Stimulated activated naive CD4-positive, alpha-beta T cell treated with Interleukin-2 at 50 U/mL for 16 hours (primary cell): Measurements from ENCODE around the gene MED13L.
"Not testable (repeated sequence)": the region's sequence is repeated elsewhere in the genome, so short reads cannot be mapped to it uniquely, and the experiment has no call there.

Source experiments
- DNase-seq: peaks from one replicate; lab custom pipeline; 2025; lab: John Stamatoyannopoulos, UW

The MED13L gene

GRCh38 chr12:116303066-116303465, 25.6 kb upstream of the MED13L start:
- no peak for DNase-seq

DNA sequence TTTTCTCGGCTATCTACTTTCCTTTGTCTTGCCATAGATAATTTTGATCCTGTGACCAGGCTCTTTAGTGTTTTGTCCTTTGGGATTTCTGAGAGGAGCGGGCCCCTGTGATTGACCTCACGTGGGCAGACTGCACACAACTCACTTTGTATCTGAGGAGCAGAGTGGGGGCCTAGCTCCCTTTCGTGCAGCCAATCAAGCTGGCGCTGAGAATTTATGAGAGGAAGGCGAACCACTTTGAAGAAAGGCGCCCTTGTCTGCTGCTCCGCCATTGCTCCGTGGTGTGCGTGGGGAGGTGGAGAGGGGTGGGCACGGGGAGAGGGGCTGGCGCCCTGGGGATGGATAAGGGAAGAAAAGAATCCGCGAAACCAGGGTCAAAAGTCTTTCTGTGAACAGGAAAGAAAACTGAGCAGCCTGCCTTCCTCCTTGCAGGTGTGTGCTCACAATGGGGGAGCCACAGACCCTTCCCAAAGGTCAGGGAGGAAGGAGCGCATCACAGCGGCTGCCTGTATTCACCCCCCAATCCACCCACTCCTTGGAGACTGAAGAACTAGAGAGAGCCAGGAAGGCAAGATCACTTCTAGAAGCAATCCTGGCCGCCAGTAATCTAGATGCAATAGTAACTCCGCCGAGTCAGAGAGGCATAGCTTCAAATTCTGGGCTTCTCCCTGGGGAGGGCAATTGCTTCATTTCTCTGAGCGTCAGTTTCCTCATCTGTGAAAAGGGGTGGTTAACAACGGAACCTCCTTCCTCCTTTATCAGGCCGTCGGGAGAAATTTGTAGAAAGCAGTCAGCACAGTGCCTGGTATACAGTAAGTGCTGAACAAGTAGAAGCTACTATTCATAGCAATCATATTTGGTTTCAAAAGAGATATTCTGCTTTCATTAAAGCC, 24.9 kb upstream of the MED13L start:
- DNase-seq: no peak

- DNase-seq: no peak
Observed at GRCh38 chr12:116301621-116302020, 24.1 kb upstream of the MED13L start.

DNA sequence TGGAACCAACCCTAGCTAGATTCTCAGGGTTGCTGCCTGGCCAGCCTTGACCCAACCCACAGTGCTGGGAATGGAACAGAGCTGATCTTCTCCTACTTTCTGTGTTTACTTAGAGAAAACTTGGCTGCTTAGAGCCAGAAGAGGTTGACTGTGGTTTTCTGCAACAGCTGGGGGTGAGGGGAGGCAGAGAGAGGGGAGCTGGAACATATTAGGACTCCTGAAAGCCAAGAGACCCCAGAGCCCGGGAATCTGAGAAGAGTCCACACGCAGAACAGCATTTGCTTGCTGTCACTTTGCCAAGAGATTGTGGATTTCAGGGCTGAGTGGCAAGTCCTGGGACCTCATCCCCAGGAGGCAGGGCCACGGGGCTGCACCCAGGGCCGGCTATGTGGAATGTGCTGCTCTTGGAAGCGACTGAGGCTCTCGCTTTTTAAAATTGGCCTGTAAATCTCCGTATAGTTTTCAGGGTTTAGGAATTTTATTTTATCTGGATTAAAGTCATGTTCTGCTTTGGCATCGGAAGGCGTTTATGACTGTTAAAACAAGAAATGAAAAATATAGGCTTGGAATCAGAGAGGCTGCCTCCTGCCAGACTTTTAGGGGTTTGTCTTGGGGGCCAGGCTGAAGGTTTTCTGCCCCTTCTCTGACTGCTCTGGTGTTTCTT, 22.3 kb upstream of the MED13L start:
- no peak for DNase-seq

- no peak for DNase-seq
Observed at GRCh38 chr12:116299064-116299463, 21.6 kb upstream of the MED13L start.

DNA sequence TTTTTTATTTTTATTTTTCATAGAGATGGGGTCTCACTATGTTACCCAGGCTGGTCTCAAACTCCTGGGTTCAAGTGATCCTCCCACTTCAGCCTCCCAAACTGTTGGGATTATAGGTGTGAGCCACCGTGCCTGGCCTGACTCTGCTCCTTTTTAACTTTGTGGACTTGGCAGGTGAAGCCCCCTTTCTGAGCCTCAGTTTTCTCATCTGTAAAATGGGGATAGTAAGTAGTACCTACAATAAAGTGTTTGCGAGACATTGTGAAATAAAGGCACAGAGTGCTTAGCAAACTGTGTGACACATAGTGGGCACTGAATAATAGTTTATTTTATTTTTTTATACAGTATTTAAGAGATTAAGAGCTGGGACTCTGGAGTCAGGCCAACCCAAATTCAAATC, 21.1 kb upstream of the MED13L start:
- DNase-seq: no peak

DNA sequence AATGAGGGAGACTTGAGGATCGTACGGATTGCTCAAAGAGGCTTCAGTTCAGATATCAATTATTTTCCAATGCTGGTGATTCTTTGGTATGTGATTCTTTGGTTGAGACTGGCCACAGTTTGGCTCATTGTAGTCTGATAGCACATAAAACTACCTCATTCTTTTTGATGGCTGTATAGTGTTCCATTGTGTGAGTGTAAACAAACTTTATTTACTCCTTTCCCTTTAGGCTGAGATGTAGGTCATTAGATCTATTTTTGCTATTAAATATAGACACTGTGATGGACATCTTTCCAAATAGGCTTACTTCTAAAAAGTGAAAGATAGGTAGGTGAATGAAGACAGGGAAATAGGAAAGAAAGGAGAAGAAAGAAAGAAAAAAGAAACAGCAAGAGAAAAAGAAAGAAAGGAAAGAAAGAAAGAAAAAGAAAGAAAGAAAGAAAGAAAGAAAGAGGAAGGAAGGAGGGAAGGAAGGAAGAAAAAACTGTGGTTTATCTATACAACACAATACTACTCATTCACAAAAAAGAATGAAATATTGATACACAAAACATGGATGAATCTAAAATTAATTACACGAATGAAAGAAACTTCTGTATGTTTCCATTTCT, 19.8 kb upstream of the MED13L start:
- no peak for DNase-seq

DNA sequence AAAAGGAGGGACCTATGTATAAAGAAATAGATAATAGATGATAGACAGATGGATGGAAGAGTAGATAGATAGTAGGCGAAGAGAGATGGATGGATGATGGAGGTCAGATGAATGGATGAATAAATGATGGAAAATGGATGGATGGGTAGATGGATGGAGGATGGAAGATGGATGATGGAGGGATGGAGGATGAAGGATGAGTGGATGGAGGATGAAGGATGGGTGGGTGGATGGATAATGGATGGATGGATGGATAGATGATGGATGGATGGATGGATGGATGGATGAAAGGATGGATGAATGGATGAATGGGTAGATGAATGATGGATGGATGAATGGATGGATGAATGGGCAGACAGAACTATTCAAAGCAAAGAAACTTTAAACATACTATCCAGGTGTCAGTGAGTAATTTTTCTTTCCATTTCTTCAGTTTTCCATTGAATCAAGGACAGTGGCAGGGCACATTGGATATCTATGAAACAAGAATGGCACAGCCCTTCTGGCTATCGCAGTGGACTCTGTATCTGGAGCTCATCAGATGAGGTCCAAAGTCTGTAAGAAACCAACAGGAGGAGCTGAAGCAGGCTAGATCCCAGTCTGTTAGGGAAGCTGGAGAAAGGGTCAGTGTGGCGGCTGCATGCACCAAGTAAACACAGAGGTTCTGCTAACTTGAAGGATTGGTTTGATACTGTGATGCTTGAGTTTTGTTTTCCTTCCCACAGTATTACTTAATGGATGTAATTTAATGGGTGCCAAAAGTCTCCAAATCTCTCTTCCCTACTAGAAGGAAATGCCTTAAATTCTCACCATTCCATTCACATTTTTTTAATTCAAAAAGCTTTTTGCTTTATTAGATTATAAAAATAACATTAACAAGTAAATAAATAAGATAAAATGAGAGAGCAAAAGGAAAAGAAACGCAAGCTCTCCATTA, 18.1 kb upstream of the MED13L start:
- DNase-seq: no peak

DNA sequence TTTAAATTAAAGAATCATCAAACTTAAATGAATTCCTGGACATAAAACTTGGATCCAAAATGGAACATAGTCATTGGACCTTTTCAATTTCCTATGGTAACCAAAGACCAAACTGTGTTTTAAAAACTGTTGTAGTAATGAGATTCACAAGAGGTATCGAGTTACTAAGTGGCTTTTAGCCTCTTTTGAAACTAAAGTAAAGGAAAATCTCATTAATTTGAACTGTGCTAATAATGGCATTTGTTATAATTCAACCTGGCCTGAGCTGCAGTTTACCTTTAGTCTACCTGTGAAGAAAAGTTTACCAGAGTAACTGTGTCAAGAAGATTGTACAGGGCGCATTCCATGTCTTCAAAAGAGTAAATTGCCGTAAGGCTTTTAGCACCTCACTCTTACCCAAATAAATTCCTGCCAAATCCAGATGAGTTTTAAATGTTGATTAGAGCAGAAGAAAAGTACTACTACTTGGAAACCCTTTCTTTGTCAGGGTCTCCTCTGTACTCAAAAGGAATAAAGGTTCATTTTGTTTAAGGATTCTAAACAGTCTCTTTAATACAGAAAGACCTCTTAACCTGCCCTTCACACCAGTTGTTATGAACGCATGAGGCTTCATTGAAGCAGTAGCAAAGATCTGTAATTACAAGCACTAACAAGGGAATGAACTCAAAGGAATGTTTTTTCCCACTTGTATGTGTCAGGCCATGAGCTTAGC, 17.1 kb upstream of the MED13L start:
- no peak for DNase-seq

DNA sequence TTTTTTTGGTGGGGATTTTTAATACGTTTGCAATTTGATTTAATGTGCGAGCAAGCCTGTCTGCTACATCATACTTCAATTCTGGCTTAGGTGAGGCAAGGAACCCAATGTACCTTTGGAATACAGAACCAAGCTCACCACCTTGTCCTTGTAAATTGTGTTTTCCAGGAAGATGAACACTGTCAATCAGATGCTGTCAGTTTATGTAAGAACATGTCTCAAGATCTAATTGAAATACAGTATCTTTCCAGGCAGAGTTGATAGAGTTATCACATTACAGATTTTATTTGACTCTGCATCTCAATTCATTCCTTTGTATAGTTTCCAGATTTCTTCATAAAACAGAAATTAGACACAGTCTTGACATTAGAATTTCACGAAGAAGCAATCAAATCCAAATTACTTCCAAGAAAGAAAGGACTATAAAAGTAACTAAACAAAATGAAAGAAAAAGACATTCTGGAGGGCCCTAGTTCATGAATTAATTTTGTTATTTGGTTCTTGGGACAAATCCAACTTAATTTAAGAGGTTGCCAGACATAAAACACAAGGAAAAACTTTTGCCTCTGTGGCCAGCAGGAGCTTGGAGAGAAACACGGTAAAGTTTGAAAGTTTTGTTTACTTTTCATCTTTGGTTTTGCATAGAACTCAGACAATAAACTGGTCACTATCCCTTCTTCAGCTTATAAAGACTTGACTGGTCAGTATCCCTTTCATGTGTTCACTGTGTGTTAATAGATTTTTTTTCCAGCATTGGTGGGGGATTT, 16.4 kb upstream of the MED13L start:
- no peak for DNase-seq

DNA sequence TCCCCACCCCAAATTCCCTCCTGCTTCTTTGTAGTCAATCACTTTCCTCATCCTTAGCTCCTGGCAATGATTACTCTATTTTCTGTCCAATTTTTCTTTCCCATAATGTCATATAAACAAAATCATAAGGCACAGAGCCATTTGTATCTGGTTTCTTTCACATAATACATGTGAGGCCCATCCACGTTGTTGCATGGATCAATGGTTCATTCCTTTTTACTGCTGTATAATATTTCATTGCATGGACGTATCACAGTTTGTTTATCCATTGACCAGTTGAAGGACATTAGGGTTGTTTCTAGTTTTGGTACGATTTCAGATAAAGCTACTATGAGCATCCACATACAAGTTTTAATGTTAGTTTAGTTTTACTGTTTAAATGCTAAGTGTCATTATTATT, 13.7 kb upstream of the MED13L start:
- DNase-seq: no peak

DNA sequence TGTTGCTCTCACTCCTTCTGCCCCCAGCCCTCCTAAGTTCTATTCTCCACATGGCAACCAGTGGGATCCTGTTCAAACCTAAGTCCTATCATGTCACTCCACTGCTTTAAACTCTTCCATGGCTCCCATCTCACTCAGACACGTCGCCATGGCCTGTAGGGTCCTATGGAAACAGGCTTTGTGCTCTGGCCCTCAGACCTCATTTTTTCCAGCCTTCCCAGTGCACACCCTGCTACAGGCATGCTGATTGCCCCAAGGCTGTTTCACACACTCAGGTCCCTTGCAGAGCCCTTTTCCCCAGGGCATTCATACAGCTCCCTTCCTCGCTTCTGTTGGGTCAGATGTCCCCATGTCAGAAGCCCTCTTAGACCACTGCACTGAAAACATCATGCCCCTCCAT, 11.2 kb upstream of the MED13L start:
- DNase-seq: no peak

- no peak for DNase-seq
Observed at GRCh38 chr12:116287842-116288301, 10.4 kb upstream of the MED13L start.

DNA sequence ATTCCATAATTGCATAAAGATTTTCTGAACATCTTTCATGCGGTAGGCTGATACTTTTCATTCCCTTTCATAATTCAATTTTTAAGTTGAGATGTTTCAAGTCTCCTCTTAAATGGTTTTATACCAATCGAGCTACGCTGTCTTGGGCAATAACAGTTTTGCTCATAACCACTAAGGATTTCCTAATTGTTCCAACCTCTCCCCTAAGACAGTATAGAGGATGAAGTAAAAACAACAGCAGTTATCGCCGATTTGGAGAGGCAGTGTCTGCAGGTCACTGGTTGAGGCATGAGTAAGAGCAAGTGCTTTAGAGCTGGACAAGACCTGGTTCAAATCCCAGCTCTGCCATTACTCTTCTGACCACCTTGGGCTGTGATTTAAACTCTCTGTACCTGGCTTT, 6.9 kb upstream of the MED13L start:
- DNase-seq: no peak

GRCh38 chr12:116283881-116284280, 6.4 kb upstream of the MED13L start:
- not testable (repeated sequence) for DNase-seq

GRCh38 chr12:116282371-116283286, 5.1 kb upstream of the MED13L start:
- DNase-seq: no peak

DNA sequence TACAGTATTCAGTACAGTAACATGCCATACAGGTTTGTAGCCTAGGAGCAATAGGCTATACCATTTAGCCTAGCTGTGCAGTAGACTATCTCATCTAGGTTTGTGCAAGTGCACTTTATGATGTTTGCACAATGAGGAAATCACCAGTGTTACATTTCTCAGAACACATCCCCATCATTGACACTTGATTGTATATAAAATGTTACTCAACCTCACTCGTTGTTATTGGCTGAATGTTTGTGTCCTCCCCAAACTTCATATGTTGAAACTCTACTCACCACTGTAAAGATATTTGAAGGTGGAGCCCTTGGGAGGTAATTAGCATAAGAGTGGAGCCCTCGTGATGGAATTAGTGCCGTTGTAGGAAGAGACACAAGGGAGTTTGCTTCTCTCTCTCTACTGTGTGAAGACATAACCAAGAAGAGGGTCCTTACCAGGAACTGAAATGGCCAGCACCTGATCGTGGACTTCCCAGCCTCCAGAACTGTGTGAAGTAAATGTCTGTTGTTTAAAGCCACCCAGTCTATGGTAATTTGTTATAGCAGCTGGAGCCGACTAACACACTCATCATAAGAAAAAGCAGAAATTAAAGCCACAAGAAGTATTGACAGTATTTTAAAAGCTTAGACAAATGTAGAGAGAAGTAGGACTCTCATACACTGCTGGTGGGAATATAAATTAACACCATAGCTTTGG, 3.2 kb upstream of the MED13L start:
- DNase-seq: no peak

DNA sequence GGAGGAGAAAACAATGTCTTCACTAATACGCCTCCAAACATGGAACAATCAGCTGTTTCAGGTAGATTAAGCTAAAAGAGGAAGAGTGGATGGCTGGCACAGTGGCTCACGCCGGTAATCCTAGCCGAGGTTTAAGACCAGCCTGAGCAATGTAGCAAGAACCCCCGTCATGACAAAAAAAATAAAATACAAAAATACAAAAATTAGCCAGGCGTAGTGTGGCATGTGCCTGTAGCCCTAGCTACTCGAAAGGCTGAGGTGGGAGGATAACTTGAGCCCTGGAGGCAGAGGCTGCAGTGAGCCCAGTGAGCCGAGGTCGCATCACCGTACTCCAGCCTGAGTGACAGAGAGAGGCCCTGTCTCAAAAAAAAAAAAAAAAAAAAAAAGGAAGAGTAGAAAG, 1.2 kb upstream of the MED13L start:
- DNase-seq: no peak

- DNase-seq: no peak
Observed at GRCh38 chr12:116278279-116278626, 760 bp upstream of the MED13L start.
